NCI-H510A (cell line): Measurements from ENCODE around the gene COPG1.

Experiments
- DNase-seq: peaks from one replicate; lab custom pipeline; 2025; lab: John Stamatoyannopoulos, UW

The COPG1 gene

GRCh38 chr3:129314386-129315222 is 65.2 kb downstream of the COPG1 start:
- DNase-seq, result peak; percentile 72

DNA sequence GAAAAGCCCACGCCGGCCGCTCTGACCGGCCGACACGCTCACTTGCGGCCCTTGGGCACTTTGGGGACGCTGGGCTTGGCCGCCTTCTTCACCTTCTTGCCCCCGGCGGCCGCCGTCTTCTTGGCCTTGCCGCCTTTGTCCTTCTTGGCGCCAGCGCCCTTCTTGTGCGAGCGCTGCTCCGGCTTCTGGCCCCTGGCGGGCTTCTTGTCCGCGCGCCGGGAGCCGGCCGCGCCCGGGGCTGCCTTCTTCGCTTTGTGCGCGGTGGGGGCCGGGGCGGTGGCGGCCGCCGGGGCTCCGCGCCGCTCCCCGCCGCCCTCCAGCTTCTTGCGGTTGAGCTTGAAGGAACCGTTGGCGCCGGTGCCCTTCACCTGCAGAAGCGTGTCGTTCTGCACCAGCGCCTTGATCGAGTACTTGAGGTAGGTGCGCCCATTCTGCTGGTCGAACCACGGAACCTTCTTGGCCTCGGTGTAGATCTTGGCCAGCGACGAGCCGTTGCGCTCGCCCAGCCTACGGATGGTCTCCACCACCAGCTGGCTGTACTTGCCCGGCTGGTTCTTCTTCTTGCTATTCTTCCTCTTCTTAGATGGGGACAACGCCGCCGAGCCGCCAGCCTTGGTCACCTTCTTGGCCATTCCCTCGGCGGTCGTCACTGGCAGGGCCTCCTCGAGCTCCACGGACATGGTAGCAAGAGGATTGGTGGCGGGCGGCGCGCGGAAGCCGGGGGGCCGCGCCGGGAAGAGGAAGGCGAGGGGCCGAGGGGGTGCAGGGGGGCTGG is 66.0 kb downstream of the COPG1 start:
- DNase-seq, result no peak

- no peak for DNase-seq
These were observed 66.5 kb downstream of the COPG1 start for GRCh38 chr3:129315998-129316247.

GRCh38 chr3:129316248-129317013 is 67.0 kb downstream of the COPG1 start:
- no peak for DNase-seq

DNA sequence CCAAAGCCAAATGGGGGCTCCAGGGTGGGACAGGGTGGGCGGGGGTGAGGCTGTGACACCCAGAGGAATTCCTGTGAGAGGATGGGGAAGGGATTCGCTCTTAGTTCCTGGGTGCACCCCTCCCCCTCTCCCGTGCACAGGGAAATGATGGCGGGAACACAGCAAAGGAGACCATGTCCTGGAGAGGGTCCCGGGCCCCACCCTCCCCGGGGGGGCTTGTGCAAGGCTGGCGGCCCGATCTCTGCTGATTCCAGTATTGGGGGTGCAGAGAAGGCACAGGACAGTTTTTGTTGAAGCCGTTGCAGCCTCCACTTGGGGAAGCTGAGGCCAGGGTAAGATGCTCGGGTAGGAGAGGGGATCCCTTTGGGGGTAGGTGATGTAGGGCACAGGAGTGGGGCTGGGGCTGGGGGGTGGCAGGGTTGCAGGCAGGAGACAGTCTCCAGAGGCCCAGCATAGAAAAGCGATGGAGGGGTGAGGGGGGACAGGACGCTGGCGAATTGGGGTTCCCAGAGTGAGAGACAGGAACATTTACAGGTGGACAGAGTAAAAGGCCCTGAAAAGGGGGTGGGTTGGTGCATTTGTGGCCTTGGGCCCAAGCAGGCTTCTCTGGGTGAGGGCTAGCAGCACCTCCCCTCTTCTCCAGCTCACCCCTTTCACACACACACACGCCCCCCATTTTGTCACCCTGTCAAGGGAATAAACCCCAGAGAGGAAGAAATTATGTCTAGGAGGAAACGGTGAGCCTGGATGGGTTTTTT is 67.8 kb downstream of the COPG1 start:
- no peak for DNase-seq

GRCh38 chr3:129317848-129318247 is 68.4 kb downstream of the COPG1 start:
- DNase-seq, result no peak

DNA sequence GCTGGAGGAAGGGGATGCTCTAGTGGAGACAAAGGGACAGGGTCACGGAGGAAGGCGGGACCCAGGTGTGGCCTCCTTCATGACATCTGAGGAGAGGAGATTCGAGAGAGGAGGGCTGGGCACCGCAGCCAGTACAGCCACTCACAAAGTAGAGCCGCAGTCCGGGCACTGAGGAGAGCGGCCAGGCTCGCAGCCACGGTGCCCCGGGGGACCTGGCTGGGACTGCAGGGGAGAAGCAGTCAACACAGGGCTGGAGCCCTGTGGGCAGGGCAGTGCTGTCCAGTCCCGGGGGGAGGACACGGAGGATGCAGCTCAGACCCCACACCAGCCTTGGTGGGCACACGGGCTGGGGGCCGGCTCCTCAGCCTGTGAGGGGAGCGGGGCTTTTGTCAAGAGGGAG is 69.5 kb downstream of the COPG1 start:
- no peak for DNase-seq

- DNase-seq, result no peak
These were observed 70.9 kb downstream of the COPG1 start for GRCh38 chr3:129320261-129320660.

DNA sequence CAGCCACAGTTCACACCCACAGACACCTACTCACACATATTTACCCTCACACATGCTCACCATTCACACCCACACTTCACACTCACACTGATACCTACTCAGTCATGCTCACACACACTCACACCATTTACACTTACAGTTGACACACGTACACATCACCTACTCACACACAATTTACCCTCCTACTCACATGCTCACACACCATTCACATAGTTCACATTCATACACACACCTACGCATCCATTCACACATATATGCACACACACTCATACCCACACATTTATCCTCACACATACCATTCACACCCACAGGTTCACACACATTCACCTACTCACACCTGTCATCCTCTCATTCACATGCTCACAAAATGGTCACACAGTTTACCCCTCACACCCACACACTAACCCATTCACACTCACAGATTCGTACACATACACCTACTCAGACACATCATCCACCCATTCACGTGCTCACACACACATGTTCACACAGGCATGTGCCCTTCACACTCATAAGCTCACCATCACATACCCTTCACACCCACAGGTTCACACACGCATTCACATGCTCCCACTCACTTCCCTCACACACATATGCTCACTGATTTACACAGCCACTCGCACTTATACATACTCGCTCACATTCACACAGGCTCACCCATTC is 71.5 kb downstream of the COPG1 start:
- no peak for DNase-seq

DNA sequence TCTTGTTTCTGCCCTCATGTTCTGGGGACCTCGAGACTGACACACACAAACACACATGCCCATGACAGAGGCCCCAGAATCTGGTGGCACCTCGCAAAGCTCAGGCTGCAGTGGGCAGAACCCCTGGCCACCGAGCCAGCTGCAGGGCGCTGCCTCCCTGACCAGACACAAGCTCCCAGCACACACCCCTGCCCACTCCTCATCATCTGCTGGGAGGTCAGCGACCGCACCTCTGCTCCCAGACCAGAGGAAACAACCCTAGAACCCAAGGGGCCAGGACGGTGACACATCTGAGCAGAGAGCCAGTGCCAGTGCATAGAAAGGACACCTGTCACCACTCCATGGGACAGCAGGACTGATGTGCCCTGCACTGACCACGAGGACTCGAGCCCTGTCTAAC is 72.5 kb downstream of the COPG1 start:
- DNase-seq, result no peak

DNA sequence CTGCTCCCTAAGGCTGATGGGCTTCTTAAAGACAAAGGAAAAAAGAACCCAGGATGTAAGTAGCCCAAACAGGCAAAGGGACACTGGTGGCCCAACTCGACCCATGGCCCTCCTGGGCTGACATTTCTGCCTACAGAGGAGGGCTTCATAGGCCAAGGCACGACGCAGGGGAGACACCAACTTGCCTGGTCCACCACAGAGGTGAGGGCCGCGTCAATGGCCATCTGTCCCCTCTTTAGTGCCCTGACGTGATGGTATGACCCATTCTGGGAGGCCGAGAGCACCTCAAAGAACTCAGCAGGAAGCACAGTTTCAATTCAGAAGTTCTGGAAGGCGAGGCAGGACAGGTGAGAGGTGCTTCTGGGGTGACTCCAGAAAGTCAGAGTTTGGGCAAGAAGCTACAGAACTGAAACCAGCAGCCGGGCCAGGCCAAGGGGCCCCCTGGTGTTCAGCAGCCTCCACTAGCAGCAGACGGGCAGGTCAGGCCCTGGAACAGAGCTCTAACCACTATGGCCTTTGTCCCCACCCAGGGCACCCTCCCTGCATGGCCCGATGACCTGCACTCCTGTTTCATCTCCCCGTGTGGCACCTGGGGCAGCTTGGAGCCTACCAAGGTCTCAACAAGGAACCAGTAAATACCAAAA is 74.4 kb downstream of the COPG1 start:
- no peak for DNase-seq

DNA sequence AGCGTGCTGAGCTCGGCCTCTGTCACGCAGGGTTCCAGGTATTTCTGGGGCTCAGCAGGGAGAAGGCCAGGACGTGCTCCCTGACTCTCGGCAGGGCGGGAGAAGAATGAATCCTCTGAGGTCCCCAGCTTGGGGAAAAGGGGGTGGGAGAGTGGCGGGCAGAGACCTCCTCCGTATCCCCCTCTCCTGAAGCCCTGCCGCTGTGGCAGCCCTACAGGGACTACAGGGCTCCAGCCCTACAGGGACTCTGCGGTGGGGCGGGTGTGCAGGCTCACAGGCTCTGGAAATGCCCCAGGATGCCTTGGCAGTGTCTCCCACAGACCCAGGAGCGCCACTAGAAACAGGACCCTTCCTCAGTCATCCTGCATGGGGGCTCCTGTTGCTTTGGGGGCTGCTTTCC is 75.4 kb downstream of the COPG1 start:
- DNase-seq, result no peak

- DNase-seq, result no peak
These were observed 76.0 kb downstream of the COPG1 start for GRCh38 chr3:129325383-129325782.

DNA sequence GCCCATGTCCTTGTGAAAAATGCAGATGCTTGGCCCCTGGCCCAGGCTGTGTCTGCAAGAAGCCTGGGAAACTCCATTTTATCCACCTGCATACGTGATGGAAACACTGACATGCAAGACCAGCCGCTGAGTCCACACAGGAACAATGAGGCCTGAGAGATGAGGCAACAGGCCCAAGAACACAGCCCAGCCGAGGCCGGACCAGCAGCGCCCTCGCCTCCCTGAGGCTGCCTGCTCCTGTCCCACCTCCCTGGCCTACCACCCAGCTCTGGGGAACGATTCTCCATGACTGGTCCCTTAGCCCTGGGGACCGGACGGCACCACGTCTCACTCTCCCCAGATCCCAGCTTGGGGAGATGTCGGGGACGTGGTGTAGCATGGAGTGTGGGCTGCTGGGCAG is 76.7 kb downstream of the COPG1 start:
- no peak for DNase-seq

DNA sequence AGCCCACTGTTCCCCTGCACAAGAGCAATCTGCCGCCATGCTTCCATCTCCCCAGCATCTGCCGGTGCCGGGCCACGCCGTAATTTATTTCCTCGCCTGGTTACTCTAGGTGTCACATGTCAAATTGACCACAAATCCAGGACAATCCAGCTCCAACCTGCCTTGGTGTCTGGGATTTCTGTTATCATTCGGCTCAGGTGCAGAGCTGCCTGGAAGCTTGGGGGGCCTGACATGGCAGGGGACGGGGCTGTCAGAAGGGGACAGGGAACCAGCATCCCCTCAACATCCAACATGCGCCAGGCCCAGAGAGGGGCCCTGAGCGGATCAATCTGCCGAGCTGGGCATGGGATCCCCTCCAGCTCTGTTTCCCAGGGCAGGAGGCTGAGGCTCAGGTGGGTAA is 77.2 kb downstream of the COPG1 start:
- no peak for DNase-seq
